H1 (cell line): ENCODE data around the gene HYDIN. TPM values are rescaled to one million over a fixed set of nuclear protein-coding genes. Genes with fewer than 3 reads are reported as not detected.
"Not testable (repeated sequence)": the region's sequence is repeated elsewhere in the genome, so short reads cannot be mapped to it uniquely, and the experiment has no call there.

Experiments
- CTCF ChIA-PET: fragments of 300-600 bp; sonication (Branson Sonifier 250); formaldehyde crosslinking; loops from one replicate; lab custom pipeline; 2021; ENCODE audit not compliant: partially characterized antibody; lab: Charles Lee
- POLR2A ChIA-PET: fragments of 300-600 bp; sonication (Branson Sonifier 250); formaldehyde crosslinking; loops from one replicate; lab custom pipeline; 2021; ENCODE audit warnings: inconsistent platforms; ENCODE audit not compliant: partially characterized antibody; lab: Charles Lee
- DNase-seq, 2 experiments: peaks; one replicate each; pipeline versions ENCODE4 v3.0.0 to v3.0.0-alpha.2; 2010 to 2022; ENCODE audit warnings: low spot score in 2 of 2, low read depth in 1 of 2, mixed read lengths in 1 of 2
- FAIRE-seq: peaks from 2 replicates; lab custom pipeline; 2011; peaks lifted over from hg19 to GRCh38; lab: Jason Lieb, UNC
- H2AFZ ChIP-seq: 2 replicates; pipeline ENCODE4 v1.8.1; 2012; ENCODE audit warnings: low read length, inconsistent platforms
- H2AK5ac ChIP-seq: 2 replicates; pipeline ENCODE4 v1.6.1; 2013; ENCODE audit warnings: low read depth, low read length
- H2BK120ac ChIP-seq: replicated peaks from 2 replicates; pipeline ENCODE3; 2013; ENCODE audit warnings: low read depth, low read length, inconsistent platforms
- H2BK12ac ChIP-seq: 2 replicates; pipeline ENCODE4 v1.6.1; 2013; ENCODE audit warnings: low read depth, low read length
- H2BK15ac ChIP-seq: 2 replicates; pipeline ENCODE4 v1.6.1; 2013; ENCODE audit warnings: low read length
- H2BK20ac ChIP-seq: 2 replicates; pipeline ENCODE4 v1.6.1; 2013; ENCODE audit warnings: low read length
- H2BK5ac ChIP-seq: 2 replicates; pipeline ENCODE4 v1.6.1; 2013; ENCODE audit warnings: low read depth, low read length
- H3K14ac ChIP-seq: 2 replicates; pipeline ENCODE4 v1.6.1; 2013; ENCODE audit warnings: inconsistent platforms; ENCODE audit not compliant: insufficient read length
- H3K18ac ChIP-seq: 2 replicates; pipeline ENCODE4 v1.6.1; 2013; ENCODE audit warnings: low read length; ENCODE audit errors: extremely low read depth
- H3K23ac ChIP-seq: 2 replicates; pipeline ENCODE4 v1.6.1; 2013; ENCODE audit warnings: inconsistent platforms; ENCODE audit not compliant: insufficient read length
- H3K23me2 ChIP-seq: 2 replicates; pipeline ENCODE4 v1.6.1; 2013; ENCODE audit warnings: low read depth, low read length
- H3K27ac ChIP-seq: 2 replicates; pipeline ENCODE4 v1.6.1; 2011; ENCODE audit warnings: low read depth, low read length, inconsistent platforms
- H3K27me3 ChIP-seq, 4 experiments: replicated peaks in 1 of 4; 1 replicate in 1 of 4; 2 replicates in 3 of 4; pipeline versions ENCODE4 v1.6.1 to v1.8.1; 2011 to 2013; ENCODE audit warnings: low read length in 3 of 4, mild to moderate bottlenecking in 3 of 4, inconsistent platforms in 2 of 4, mixed read lengths in 2 of 4, moderate library complexity in 1 of 4; ENCODE audit not compliant: control insufficient read depth in 3 of 4, insufficient read depth in 3 of 4; ENCODE audit errors: extremely low read depth in 1 of 4
- H3K36me3 ChIP-seq, 4 experiments: 2 replicates each; pipeline versions ENCODE4 v1.6.1 to v1.8.1; 2011 to 2013; ENCODE audit warnings: mild to moderate bottlenecking in 4 of 4, low read length in 3 of 4, moderate library complexity in 2 of 4, control low read depth in 1 of 4, inconsistent platforms in 1 of 4; ENCODE audit not compliant: insufficient read depth in 4 of 4, control insufficient read depth in 2 of 4
- H3K4ac ChIP-seq: replicated peaks from 2 replicates; pipeline ENCODE3; 2013; ENCODE audit warnings: low read length, low read depth, mixed read lengths, inconsistent platforms; ENCODE audit not compliant: insufficient read length
- H3K4me1 ChIP-seq, 4 experiments: replicated peaks in 1 of 4; 1 replicate in 1 of 4; 2 replicates in 3 of 4; pipeline versions ENCODE4 v1.6.1 to v1.8.1; 2011 to 2013; ENCODE audit warnings: low read length in 3 of 4, inconsistent platforms in 2 of 4, mixed read lengths in 1 of 4; ENCODE audit not compliant: insufficient read depth in 4 of 4, control insufficient read depth in 3 of 4
- H3K4me2 ChIP-seq, 2 experiments: 2 replicates each; pipeline versions ENCODE4 v1.6.1 to v1.8.1; 2011 to 2013; ENCODE audit warnings: low read depth in 2 of 2, low read length in 2 of 2, control low read depth in 1 of 2, inconsistent platforms in 1 of 2, mild to moderate bottlenecking in 1 of 2; ENCODE audit not compliant: insufficient read depth in 1 of 2
- H3K4me3 ChIP-seq, 4 experiments: fragments of 200-600, 300-600 bp in 1 of 4; sonication (generic), shearing (Covaris generic), sonication (Bioruptor Twin) in 1 of 4; 2 replicates each; pipeline versions ENCODE4 v1.5.1 to v1.8.1; 2011 to 2016; ENCODE audit warnings: low read length in 4 of 4, low read depth in 3 of 4, control low read depth in 2 of 4, inconsistent platforms in 2 of 4, mild to moderate bottlenecking in 2 of 4, mixed read lengths in 1 of 4, moderate library complexity in 1 of 4; ENCODE audit not compliant: insufficient read depth in 2 of 4; ENCODE audit errors: extremely low read depth in 1 of 4
- H3K56ac ChIP-seq: replicated peaks from 2 replicates; pipeline ENCODE3; 2013; ENCODE audit warnings: low read depth, mild to moderate bottlenecking, mixed read lengths, low read length, inconsistent platforms; ENCODE audit not compliant: insufficient read length
- H3K79me1 ChIP-seq: 2 replicates; pipeline ENCODE4 v1.6.1; 2013; ENCODE audit warnings: low read depth, low read length, control low read depth
- H3K79me2 ChIP-seq, 2 experiments: 2 replicates each; pipeline versions ENCODE4 v1.6.1 to v1.8.1; 2012 to 2013; ENCODE audit warnings: low read length in 2 of 2, mild to moderate bottlenecking in 2 of 2, inconsistent platforms in 1 of 2; ENCODE audit not compliant: insufficient read depth in 2 of 2, control insufficient read depth in 1 of 2
- H3K9ac ChIP-seq, 4 experiments: replicated peaks in 1 of 4; 1 replicate in 1 of 4; 2 replicates in 3 of 4; pipeline versions ENCODE4 v1.6.1 to v1.8.1; 2011 to 2013; ENCODE audit warnings: low read depth in 3 of 4, low read length in 3 of 4, control low read depth in 2 of 4, mild to moderate bottlenecking in 2 of 4, moderate library complexity in 2 of 4, inconsistent platforms in 1 of 4; ENCODE audit errors: extremely low read depth in 1 of 4
- H3K9me3 ChIP-seq, 2 experiments: 2 replicates each; pipeline versions ENCODE4 v1.6.1 to v1.8.1; 2012 to 2013; ENCODE audit warnings: mild to moderate bottlenecking in 2 of 2, moderate library complexity in 2 of 2, control low read depth in 1 of 2, inconsistent platforms in 1 of 2, low read depth in 1 of 2, low read length in 1 of 2, mixed read lengths in 1 of 2; ENCODE audit not compliant: insufficient read depth in 2 of 2
- H4K20me1 ChIP-seq, 2 experiments: replicated peaks in 1 of 2; 2 replicates each; pipeline versions ENCODE3 to v1.8.1; 2011 to 2013; ENCODE audit warnings: inconsistent platforms in 2 of 2, low read length in 2 of 2, mild to moderate bottlenecking in 1 of 2; ENCODE audit not compliant: insufficient read depth in 2 of 2, control insufficient read depth in 1 of 2
- H4K5ac ChIP-seq: 2 replicates; pipeline ENCODE4 v1.6.1; 2013; ENCODE audit warnings: low read length, low read depth, mixed read lengths, inconsistent platforms; ENCODE audit not compliant: insufficient read length
- H4K8ac ChIP-seq: 2 replicates; pipeline ENCODE4 v1.8.0; 2013; ENCODE audit warnings: mild to moderate bottlenecking, moderate library complexity, low read length, inconsistent platforms; ENCODE audit not compliant: insufficient read depth; ENCODE audit errors: extremely low read depth
- H4K91ac ChIP-seq: replicated peaks from 2 replicates; pipeline ENCODE3; 2013; ENCODE audit warnings: low read length, mixed read lengths, inconsistent platforms; ENCODE audit not compliant: insufficient read length
- WGBS, 2 experiments: shearing (Covaris generic) in 1 of 2; methylation state at CpG; one replicate each; pipeline versions ENCODE4 v1.1.6 to v1.1.7; 2013 to 2015; ENCODE audit warnings: low lambda C conversion rate in 2 of 2, mixed read lengths in 2 of 2, inconsistent platforms in 1 of 2, low coverage in 1 of 2, missing lambda C conversion rate in 1 of 2; ENCODE audit not compliant: insufficient replicate concordance in 2 of 2, insufficient coverage in 1 of 2, insufficient read length in 1 of 2; ENCODE audit errors: extremely low coverage in 1 of 2, missing lambda C conversion rate in 1 of 2; 5-methylcytosine and 5-hydroxymethylcytosine counted together
- polyA plus RNA-seq, 7 experiments: library from polyadenylated mRNA; depleted of rRNA in 3 of 7; stranded (reverse) in 5 of 7; unstranded in 2 of 7; fragments of >200 nt in 5 of 7; fragments of 200-250 nt in 2 of 7; gene quantifications; 1 replicate in 5 of 7; 2 replicates in 1 of 7; 4 replicates in 1 of 7; pipeline versions ENCODE4 v1.2.1 to v1.2.3, GENCODE V29; 2011 to 2013; ENCODE audit warnings: missing spikeins in 2 of 7, mixed read lengths in 2 of 7
- total RNA-seq: library from RNA; stranded (reverse); fragmentation: NEBNext Ultra II Directional; extraction: Animal tissue kit (Norgen Biotek cat#: 25700); gene quantifications from 2 replicates; pipeline ENCODE4 v1.2.1, GENCODE V29; 2021

Gene HYDIN
- total and polyA plus RNA-seq, 2 of the 8 experiments (the other 6 are each of a cell fraction or from before 2014, with no cell fraction given) = 1.1 to 1.8 TPM

- not testable (repeated sequence) for FAIRE-seq
Observed at GRCh38 chr16:70861996-70862395, 368.5 kb downstream of the HYDIN start.

GRCh38 chr16:70851299-70851698 lies 379.2 kb downstream of the HYDIN start:
- H3K9ac ChIP-seq, H3K56ac ChIP-seq, H3K23ac ChIP-seq, H3K79me1 ChIP-seq, H3K9me3 ChIP-seq, FAIRE-seq, H3K18ac ChIP-seq, POLR2A ChIA-PET, H2AFZ ChIP-seq, CTCF ChIA-PET, H4K8ac ChIP-seq, H4K91ac ChIP-seq, H4K20me1 ChIP-seq, H2AK5ac ChIP-seq, H2BK15ac ChIP-seq, H3K36me3 ChIP-seq, H2BK5ac ChIP-seq, H3K4me2 ChIP-seq, H3K4ac ChIP-seq, H3K27me3 ChIP-seq, H2BK20ac ChIP-seq, H3K23me2 ChIP-seq, H3K79me2 ChIP-seq, H3K27ac ChIP-seq, H2BK12ac ChIP-seq, H4K5ac ChIP-seq, H3K4me1 ChIP-seq, H2BK120ac ChIP-seq, DNase-seq, H3K14ac ChIP-seq, H3K4me3 ChIP-seq: not testable (repeated sequence)
- 82% methylated on average over 4 of the region's 4 CpGs; no CpG with 5 or more reads in 1 of the 2 experiments for WGBS, 2 experiments

More at GRCh38 chr16:70861996-70862395, 368.5 kb downstream of the HYDIN start:
- H3K9me3 ChIP-seq, H3K23me2 ChIP-seq, H3K27ac ChIP-seq, H3K79me2 ChIP-seq, H3K79me1 ChIP-seq, H2BK20ac ChIP-seq, H3K18ac ChIP-seq, H4K20me1 ChIP-seq, H3K23ac ChIP-seq, H4K8ac ChIP-seq, H2BK15ac ChIP-seq, H3K4me3 ChIP-seq, H4K91ac ChIP-seq, H3K56ac ChIP-seq, H3K4me2 ChIP-seq, H3K27me3 ChIP-seq, H3K4me1 ChIP-seq, H2BK5ac ChIP-seq, H2AK5ac ChIP-seq, H2BK12ac ChIP-seq, H3K14ac ChIP-seq, CTCF ChIA-PET, H4K5ac ChIP-seq, H3K9ac ChIP-seq, H3K36me3 ChIP-seq, H2BK120ac ChIP-seq, H2AFZ ChIP-seq, H3K4ac ChIP-seq, POLR2A ChIA-PET: not testable (repeated sequence)
- 89% methylated on average over 7 of the region's 9 CpGs; no CpG with 5 or more reads in 1 of the 2 experiments for WGBS, 2 experiments
- peak in 1 of 2 experiments; percentile 54 for DNase-seq
